SK-N-MC (cell line): ENCODE data around the gene CSRP3.

Experiments
- DNase-seq: peaks from one replicate; pipeline ENCODE4 v3.0.0-alpha.2; 2011; ENCODE audit warnings: low read depth, low spot score
- H3K27ac ChIP-seq: fragments of 200-600 bp; sonication (generic); 2 replicates; pipeline ENCODE4 v1.5.1; 2016; ENCODE audit warnings: mixed run types
- H3K36me3 ChIP-seq: fragments of 200-600 bp; sonication (generic); 2 replicates; pipeline ENCODE4 v1.6.1; 2017; ENCODE audit warnings: antibody characterized with exemption, low read length, mixed read lengths; ENCODE audit not compliant: insufficient read depth
- H3K4me3 ChIP-seq: fragments of 200-600 bp; sonication (generic); 2 replicates; pipeline ENCODE4 v1.5.1; 2016
- H3K9ac ChIP-seq: fragments of 200-600 bp; sonication (generic); 2 replicates; pipeline ENCODE4 v1.8.0; 2017; ENCODE audit warnings: mixed run types, mixed read lengths; ENCODE audit not compliant: insufficient read length
- H3K9me3 ChIP-seq: fragments of 200-600 bp; sonication (generic); 2 replicates; pipeline ENCODE4 v1.6.1; 2017; ENCODE audit warnings: low read depth, mild to moderate bottlenecking, antibody characterized with exemption, low read length, moderate library complexity, mixed read lengths
- EZH2 ChIP-seq: fragments of 200-600 bp; sonication (generic); IDR thresholded peaks from one replicate; pipeline ENCODE4 v1.6.1; 2017; ENCODE audit warnings: antibody characterized with exemption
- FOXP2 ChIP-seq: optimal IDR thresholded peaks from 2 replicates; pipeline ENCODE3; 2011; ENCODE audit warnings: mild to moderate bottlenecking, moderate library complexity; ENCODE audit not compliant: insufficient read depth; ENCODE audit errors: extremely low read length, control extremely low read depth
- POLR2AphosphoS5 ChIP-seq: IDR thresholded peaks from 2 replicates; pipeline ENCODE4 v1.6.1; 2012; ENCODE audit warnings: mild to moderate bottlenecking, low read depth, low read length, borderline replicate concordance

CSRP3 gene

GRCh38 chr11:19199048-19199447 lies 2.7 kb downstream of the CSRP3 start:
- Histone ChIP-seq H3K4me3 (no peak overlapping the region), H3K9me3 (no peaks in the 10 kb centered on the region), H3K9ac (no peak overlapping the region), H3K27ac (no peak overlapping the region), H3K36me3 (no peaks in the 10 kb centered on the region)
- TF ChIP-seq FOXP2 (no peak), EZH2 (no peak), POLR2AphosphoS5 (no peak)
- DNase-seq, result no peak

- no peak overlapping the region for H3K9ac ChIP-seq
- no peaks in the 10 kb centered on the region for H3K9me3 ChIP-seq
- no peak overlapping the region for H3K27ac ChIP-seq
- DNase-seq, result no peak
- no peak overlapping the region for H3K4me3 ChIP-seq
- no peak for TF ChIP-seq POLR2AphosphoS5
- no peak for TF ChIP-seq EZH2
- no peak for TF ChIP-seq FOXP2
- no peaks in the 10 kb centered on the region for H3K36me3 ChIP-seq
These were observed 5.4 kb downstream of the CSRP3 start for GRCh38 chr11:19196432-19196831.

GRCh38 chr11:19194620-19195308 lies 7.0 kb downstream of the CSRP3 start:
- H3K27ac ChIP-seq, result no peak overlapping the region
- TF ChIP-seq EZH2, result no peak
- no peak for TF ChIP-seq POLR2AphosphoS5
- TF ChIP-seq FOXP2, result no peak
- H3K4me3 ChIP-seq, result no peak overlapping the region
- H3K9ac ChIP-seq, result no peak overlapping the region
- no peak for DNase-seq
- H3K9me3 ChIP-seq, result no peaks in the 10 kb centered on the region
- no peaks in the 10 kb centered on the region for H3K36me3 ChIP-seq

GRCh38 chr11:19193916-19194315 lies 7.9 kb downstream of the CSRP3 start:
- no peak for TF ChIP-seq FOXP2
- no peaks in the 10 kb centered on the region for H3K36me3 ChIP-seq
- H3K9ac ChIP-seq, result no peak overlapping the region
- DNase-seq, result no peak
- H3K4me3 ChIP-seq, result no peak overlapping the region
- no peak overlapping the region for H3K27ac ChIP-seq
- 0 out of 2 replicates have a peak, but pooled peaks cover 2% of the 10 kb centered on the region for H3K9me3 ChIP-seq

- Histone ChIP-seq H3K36me3 (no peaks in the 10 kb centered on the region), H3K4me3 (no peak overlapping the region), H3K9me3 (0 out of 2 replicates have a peak, but pooled peaks cover 2% of the 10 kb centered on the region), H3K27ac (no peak overlapping the region), H3K9ac (no peak overlapping the region)
- TF ChIP-seq FOXP2, result no peak
- no peak for TF ChIP-seq POLR2AphosphoS5
- no peak for TF ChIP-seq EZH2
- no peak for DNase-seq
These were observed 10.1 kb downstream of the CSRP3 start for GRCh38 chr11:19191530-19192169.

DNA sequence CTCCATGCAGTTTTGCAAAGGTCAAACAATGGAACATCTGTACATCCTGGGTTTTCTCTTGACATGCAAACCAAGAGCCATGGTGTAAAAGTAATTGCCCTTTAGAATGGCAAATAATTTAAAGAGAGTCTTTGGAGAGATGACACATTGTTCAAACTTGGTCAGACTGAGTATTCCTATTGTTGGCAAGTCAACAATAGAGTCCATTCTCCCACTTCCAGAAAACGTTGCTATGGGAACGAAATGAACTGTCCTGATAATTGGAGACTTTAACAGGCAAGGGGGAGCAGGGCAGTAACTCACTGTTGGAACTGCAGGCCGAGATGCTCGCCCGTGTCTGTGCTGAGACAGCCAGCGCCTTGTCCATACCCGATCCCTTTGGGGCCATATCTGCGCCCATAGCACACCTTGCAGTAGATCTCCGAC lies 13.9 kb downstream of the CSRP3 start:
- Histone ChIP-seq H3K27ac (no peak overlapping the region), H3K4me3 (no peak overlapping the region), H3K9me3 (0 out of 2 replicates have a peak, but pooled peaks cover 2% of the 10 kb centered on the region), H3K36me3 (no peaks in the 10 kb centered on the region), H3K9ac (no peak overlapping the region)
- no peak for DNase-seq
- no peak for TF ChIP-seq EZH2
- TF ChIP-seq POLR2AphosphoS5, result no peak
- TF ChIP-seq FOXP2, result no peak

DNA sequence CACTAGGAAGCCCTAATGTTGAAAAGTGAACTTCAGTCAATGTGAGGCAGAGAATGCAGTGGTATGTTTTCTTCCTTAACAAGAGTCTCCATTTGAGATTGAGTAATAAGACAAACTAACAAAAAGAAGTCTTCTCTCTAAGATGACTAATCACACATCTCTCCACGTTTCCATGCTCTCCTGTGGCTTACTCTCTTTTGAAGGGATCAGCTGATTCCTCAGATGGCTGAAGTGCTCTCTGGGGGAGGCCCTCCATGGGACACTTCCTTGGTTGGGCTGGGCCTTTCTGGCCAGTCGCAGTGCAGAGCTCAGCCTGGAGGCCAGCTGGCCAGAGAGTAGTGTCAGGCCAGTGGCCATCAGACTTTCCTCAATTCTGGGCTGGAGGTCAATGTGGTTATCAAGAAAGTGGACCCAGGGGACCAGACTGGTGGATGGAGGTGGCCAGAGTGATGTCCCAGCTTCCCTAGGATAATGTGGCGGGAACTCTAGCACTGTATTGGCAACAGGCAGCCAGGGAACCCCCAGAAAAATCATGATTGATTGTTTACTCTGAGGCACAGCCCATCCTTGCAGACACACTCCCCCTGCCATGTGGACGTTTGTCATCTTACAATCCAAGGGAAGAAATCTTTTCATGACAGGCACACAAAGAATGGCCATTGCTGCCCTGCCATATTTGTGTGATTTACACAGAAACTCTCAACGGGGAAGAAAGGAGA lies 14.5 kb downstream of the CSRP3 start:
- DNase-seq, result no peak
- Histone ChIP-seq H3K36me3 (no peaks in the 10 kb centered on the region), H3K9ac (no peak overlapping the region), H3K4me3 (no peak overlapping the region), H3K9me3 (0 out of 2 replicates have a peak, but pooled peaks cover 2% of the 10 kb centered on the region), H3K27ac (no peak overlapping the region)
- no peak for TF ChIP-seq FOXP2
- no peak for TF ChIP-seq POLR2AphosphoS5
- TF ChIP-seq EZH2, result no peak

DNA sequence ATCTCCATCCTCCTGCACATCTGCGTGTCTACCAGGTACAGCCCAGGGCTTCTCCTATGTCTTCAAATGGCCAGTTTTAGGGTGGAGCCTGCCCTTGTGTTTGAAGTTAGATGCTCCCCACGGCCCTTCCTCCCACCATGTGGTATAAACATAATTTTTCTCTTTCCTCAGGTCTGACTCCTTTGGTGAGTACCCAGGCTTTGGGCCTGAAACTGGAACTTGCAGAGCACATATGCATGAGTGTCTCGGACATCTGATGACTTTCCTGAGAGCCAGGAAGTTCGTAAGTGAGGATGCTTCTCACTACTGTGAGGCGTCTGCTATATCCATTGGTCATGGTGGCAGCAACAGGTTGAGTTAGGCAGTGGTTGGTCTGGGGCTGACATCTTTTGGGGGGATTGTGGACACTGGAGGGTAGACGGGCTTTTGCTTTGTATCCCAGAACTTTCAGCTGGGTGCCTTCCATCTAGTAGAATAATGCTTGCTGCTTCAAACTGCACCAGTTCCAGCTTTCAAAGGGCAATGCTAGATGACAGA lies 16.2 kb downstream of the CSRP3 start:
- Histone ChIP-seq H3K9ac (no peak overlapping the region), H3K36me3 (no peaks in the 10 kb centered on the region), H3K9me3 (0 out of 2 replicates have a peak, but pooled peaks cover 2% of the 10 kb centered on the region), H3K4me3 (no peak overlapping the region), H3K27ac (no peak overlapping the region)
- TF ChIP-seq FOXP2 (no peak), POLR2AphosphoS5 (no peak), EZH2 (no peak)
- DNase-seq, result no peak

- no peak for TF ChIP-seq POLR2AphosphoS5
- TF ChIP-seq FOXP2, result no peak
- no peak for TF ChIP-seq EZH2
- H3K9me3 ChIP-seq, result 0 out of 2 replicates have a peak, but pooled peaks cover 2% of the 10 kb centered on the region
- H3K36me3 ChIP-seq, result no peaks in the 10 kb centered on the region
- H3K27ac ChIP-seq, result no peak overlapping the region
- no peak for DNase-seq
- H3K9ac ChIP-seq, result no peak overlapping the region
- H3K4me3 ChIP-seq, result no peak overlapping the region
These were observed 16.7 kb downstream of the CSRP3 start for GRCh38 chr11:19185036-19185435.
